Kidney epithelial cell (primary cell): ENCODE measurements around the gene MTR. TPM values are rescaled to one million over a fixed set of nuclear protein-coding genes. Genes with fewer than 3 reads are reported as not detected.

Experiments used
- DNase-seq: peaks from one replicate; pipeline ENCODE4 v3.0.0-alpha.2; 2010; ENCODE audit warnings: low read depth
- H3K27me3 ChIP-seq: 2 replicates; pipeline ENCODE4 v1.6.0; 2011; ENCODE audit warnings: low read length; ENCODE audit not compliant: control insufficient read depth, insufficient read depth
- H3K36me3 ChIP-seq: 2 replicates; pipeline ENCODE4 v1.5.1; 2011; ENCODE audit warnings: low read length; ENCODE audit not compliant: control insufficient read depth, insufficient read depth
- H3K4me3 ChIP-seq: 2 replicates; pipeline ENCODE4 v1.5.1; 2011; ENCODE audit warnings: low read depth, mild to moderate bottlenecking, control low read depth, low read length
- total RNA-seq: library from RNA; depleted of rRNA; stranded (reverse); fragments of >200 nt; gene quantifications from 2 replicates; pipeline ENCODE4 v1.2.3, GENCODE V29; 2015
- TF ChIP-seq, protein P1 (sequence below): IDR thresholded peaks from 2 replicates; pipeline ENCODE4 v1.5.1; 2011; ENCODE audit warnings: mild to moderate bottlenecking, moderate library complexity, low read length, control low read depth, inconsistent platforms; ENCODE audit not compliant: insufficient read depth, poor library complexity, severe bottlenecking

The MTR gene
- total RNA-seq, 1 donor from 2014 or later: 23.3 TPM

DNA sequence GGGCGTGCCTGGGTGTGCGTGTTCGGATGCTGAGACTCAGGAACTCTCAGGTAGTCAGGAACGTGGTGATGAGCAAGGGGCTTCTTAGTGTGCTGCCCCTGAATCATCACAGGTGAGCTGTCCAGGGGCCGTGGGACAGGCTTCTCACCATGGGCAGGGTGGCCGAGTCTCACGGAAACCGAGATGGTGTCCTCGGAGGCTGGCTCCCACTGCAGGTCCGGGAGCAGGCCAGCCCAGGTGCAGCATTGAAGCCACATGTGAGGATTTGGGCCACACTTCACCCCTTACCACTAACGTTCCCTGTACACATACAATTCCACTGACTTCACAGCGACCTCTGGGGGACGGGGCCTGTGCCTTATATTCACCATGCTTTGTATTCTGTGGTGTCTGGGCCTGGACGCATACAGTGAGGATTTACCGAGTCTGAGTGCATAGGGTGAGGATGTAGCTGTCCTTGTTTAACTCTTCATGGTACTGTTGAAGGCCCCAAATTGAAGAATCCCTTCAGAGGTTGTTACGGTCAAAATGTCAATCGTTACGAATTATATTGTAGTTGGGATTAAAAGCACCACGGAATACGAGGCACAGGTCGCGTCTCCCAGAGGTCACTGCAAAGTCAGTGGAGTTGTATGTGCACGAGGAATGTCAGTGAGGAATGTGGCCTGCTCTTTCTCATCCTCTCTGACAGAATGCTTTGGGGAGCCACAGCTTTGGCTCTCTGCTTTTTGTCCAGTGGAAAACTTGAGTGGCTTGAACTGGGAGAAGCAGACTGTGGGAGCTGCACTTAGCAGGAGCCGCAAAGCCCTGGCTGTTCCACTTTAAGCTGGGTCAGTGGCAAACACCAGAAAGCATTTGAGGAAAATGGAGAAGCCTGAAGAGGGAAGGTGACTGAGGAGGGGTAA lies 95.3 kb downstream of the MTR start:
- TF ChIP-seq, protein P1, sequence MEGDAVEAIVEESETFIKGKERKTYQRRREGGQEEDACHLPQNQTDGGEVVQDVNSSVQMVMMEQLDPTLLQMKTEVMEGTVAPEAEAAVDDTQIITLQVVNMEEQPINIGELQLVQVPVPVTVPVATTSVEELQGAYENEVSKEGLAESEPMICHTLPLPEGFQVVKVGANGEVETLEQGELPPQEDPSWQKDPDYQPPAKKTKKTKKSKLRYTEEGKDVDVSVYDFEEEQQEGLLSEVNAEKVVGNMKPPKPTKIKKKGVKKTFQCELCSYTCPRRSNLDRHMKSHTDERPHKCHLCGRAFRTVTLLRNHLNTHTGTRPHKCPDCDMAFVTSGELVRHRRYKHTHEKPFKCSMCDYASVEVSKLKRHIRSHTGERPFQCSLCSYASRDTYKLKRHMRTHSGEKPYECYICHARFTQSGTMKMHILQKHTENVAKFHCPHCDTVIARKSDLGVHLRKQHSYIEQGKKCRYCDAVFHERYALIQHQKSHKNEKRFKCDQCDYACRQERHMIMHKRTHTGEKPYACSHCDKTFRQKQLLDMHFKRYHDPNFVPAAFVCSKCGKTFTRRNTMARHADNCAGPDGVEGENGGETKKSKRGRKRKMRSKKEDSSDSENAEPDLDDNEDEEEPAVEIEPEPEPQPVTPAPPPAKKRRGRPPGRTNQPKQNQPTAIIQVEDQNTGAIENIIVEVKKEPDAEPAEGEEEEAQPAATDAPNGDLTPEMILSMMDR: no peak
- DNase-seq: no peak
- Histone ChIP-seq H3K4me3 (no peak overlapping the region), H3K36me3 (peaks cover 3% of the 10 kb centered on the region), H3K27me3 (no peaks in the 10 kb centered on the region)

DNA sequence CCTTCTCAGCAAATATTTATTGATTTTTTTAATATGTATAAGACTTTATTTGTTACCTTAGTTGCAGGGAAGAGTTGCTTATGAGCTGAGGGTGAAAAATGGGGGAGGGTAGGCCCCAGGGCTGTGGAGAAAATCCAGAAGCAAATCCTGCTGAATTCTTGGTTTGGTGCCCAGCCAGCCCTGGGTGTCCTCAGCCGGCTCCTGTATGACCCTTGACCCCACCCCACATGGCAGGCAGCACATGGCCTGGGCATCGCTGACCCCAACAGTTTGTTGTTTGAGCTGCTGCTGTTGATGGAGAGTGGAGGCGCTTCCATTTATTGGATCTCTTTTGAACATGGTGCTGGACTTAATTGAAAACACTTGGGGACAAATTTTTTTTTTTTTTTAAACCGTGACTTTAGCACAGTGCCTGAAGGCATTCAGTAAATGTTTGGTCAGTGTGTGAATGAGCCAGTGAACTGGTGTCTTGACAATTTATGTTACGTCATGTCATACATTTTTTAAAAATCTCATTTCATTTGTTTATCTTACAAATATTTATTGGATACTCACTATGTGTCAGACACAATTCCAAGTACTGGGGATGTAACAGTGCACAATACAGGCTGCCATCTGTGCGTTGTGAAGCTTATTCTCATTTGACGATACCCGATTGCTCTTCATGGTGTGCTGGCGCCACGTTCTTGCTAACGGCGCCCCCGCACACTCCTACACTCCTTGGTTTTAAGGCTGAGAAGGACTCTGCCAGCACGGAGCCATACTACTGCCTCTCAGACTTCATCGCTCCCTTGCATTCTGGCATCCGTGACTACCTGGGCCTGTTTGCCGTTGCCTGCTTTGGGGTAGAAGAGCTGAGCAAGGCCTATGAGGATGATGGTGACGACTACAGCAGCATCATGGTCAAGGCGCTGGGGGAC lies 98.8 kb downstream of the MTR start:
- TF ChIP-seq, protein P1: no peak
- no peak for DNase-seq
- Histone ChIP-seq H3K36me3 (peaks cover 2% of the 10 kb centered on the region), H3K27me3 (no peaks in the 10 kb centered on the region), H3K4me3 (no peak overlapping the region)

DNA sequence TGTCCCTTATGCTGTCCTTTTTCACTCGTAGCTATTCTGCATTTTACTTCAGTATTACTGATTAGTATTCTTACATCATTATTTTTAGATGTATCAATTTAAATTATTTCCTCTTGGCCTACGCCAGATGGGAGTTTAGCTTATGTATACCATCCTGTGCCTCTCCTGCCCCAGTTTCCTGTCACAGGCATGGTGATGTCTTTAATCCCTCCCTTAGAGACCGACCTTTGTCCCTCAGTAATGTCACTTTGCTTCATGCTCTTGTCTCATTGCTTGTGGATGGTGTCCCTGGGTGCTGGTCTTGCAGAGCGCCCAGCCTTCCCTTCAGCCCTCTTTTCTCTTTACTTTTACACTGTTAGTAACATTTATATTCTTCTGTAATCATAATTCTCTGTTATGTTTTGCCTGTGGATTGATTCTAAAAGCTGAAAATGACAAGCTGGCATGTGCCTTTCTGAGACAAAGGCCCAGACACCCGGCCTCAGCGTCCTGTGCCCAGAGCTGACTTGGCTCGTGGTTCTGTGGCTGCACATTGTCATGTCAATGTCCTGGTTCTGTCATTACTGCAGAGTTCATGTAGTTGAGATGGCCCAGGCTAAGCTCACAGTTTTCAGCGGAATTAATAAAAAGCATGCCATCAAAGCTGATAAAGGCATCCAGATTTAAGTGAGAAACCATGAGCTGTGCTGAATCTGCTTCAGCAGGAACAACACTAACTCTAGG lies 100.7 kb downstream of the MTR start:
- Histone ChIP-seq H3K4me3 (no peak overlapping the region), H3K36me3 (peaks cover 2% of the 10 kb centered on the region), H3K27me3 (no peaks in the 10 kb centered on the region)
- no peak for DNase-seq
- TF ChIP-seq, protein P1: no peak

- TF ChIP-seq, protein P1: no peak
- no peak overlapping the region for H3K4me3 ChIP-seq
- H3K36me3 ChIP-seq: no peaks in the 10 kb centered on the region
- H3K27me3 ChIP-seq: no peaks in the 10 kb centered on the region
- DNase-seq: no peak
Observed at GRCh38 chr1:236896716-236897115, 101.6 kb downstream of the MTR start.

GRCh38 chr1:236904892-236905741 lies 110.0 kb downstream of the MTR start:
- DNase-seq: peak; percentile 71
- Histone ChIP-seq H3K4me3 (no peak overlapping the region), H3K36me3 (no peaks in the 10 kb centered on the region), H3K27me3 (no peaks in the 10 kb centered on the region)
- TF ChIP-seq, protein P1: no peak
